K562 (cell line): ENCODE data around the gene DNAJC11. TPM values are rescaled to one million over a fixed set of nuclear protein-coding genes. Genes with fewer than 3 reads are reported as not detected.

ENCODE experiments used
- ATF2 ChIP-seq: sonication (generic); formaldehyde crosslinking; IDR thresholded peaks from 2 replicates; pipeline ENCODE4 v1.8.1; 2022; ENCODE audit warnings: missing genetic modification reagents
- CBX3 ChIP-seq, 2 experiments: IDR thresholded peaks; 1 replicate in 1 of 2; 2 replicates in 1 of 2; pipeline ENCODE4 v1.6.1; 2012; ENCODE audit warnings: inconsistent platforms in 2 of 2, low read length in 2 of 2, borderline replicate concordance in 1 of 2, control low read depth in 1 of 2
- CREB1 ChIP-seq, 2 experiments: sonication (generic) in 1 of 2; formaldehyde crosslinking in 1 of 2; IDR thresholded peaks; 2 replicates each; pipeline versions ENCODE4 v1.6.1 to v1.8.0; 2012 to 2022; ENCODE audit warnings: inconsistent platforms in 1 of 2, mild to moderate bottlenecking in 1 of 2, missing genetic modification reagents in 1 of 2, moderate library complexity in 1 of 2
- FUS ChIP-seq: fragments of 200-400 bp; formaldehyde crosslinking; optimal IDR thresholded peaks from 2 replicates; pipeline ENCODE3; 2017; ENCODE audit warnings: low read depth, low read length
- GTF2A2 ChIP-seq: IDR thresholded peaks from 2 replicates; pipeline ENCODE4 v1.6.1; 2016; ENCODE audit warnings: mild to moderate bottlenecking, missing genetic modification characterization, missing compliant biosample characterization
- GTF2E2 ChIP-seq: fragments of 200-800 bp; sonication (Bioruptor generic); IDR thresholded peaks from 2 replicates; pipeline ENCODE4 v1.6.1; 2016; ENCODE audit warnings: missing genetic modification characterization, missing compliant biosample characterization
- LCOR ChIP-seq: sonication (generic); formaldehyde crosslinking; IDR thresholded peaks from 2 replicates; pipeline ENCODE4 v1.8.0; 2022; ENCODE audit warnings: mild to moderate bottlenecking, missing genetic modification reagents
- NFE2 ChIP-seq: IDR thresholded peaks from 2 replicates; pipeline ENCODE4 v1.6.1; 2014; ENCODE audit warnings: antibody characterized with exemption, low read depth
- NR0B1 ChIP-seq: fragments of 450-650 bp; IDR thresholded peaks from one replicate; pipeline ENCODE4 v1.6.1; 2018; ENCODE audit warnings: mild to moderate bottlenecking, moderate library complexity; ENCODE audit not compliant: partially characterized antibody
- PCBP2 ChIP-seq: fragments of 200-400 bp; formaldehyde crosslinking; IDR thresholded peaks from 2 replicates; pipeline ENCODE4 v1.6.1; 2018; ENCODE audit warnings: low read length, low read depth, mild to moderate bottlenecking, moderate library complexity; ENCODE audit not compliant: poor library complexity, severe bottlenecking
- PHF20 ChIP-seq: fragments of 450-650 bp; IDR thresholded peaks from 2 replicates; pipeline ENCODE4 v1.6.1; 2018; ENCODE audit not compliant: partially characterized antibody
- POLR2G ChIP-seq: fragments of 200-400 bp; formaldehyde crosslinking; IDR thresholded peaks from 2 replicates; pipeline ENCODE4 v1.6.1; 2017; ENCODE audit warnings: low read depth, mild to moderate bottlenecking, antibody characterized with exemption, low read length, moderate library complexity
- SIN3A ChIP-seq, 2 experiments: fragments of 150-350 bp in 1 of 2; IDR thresholded peaks; 2 replicates each; pipeline ENCODE4 v1.6.1; 2011 to 2016; ENCODE audit warnings: borderline replicate concordance in 2 of 2, low read depth in 2 of 2, low read length in 2 of 2, mild to moderate bottlenecking in 2 of 2, moderate library complexity in 2 of 2; ENCODE audit not compliant: control insufficient read depth in 1 of 2
- TSC22D4 ChIP-seq: fragments of 450-650 bp; IDR thresholded peaks from 2 replicates; pipeline ENCODE4 v1.6.1; 2016; ENCODE audit warnings: missing genetic modification characterization, missing biosample characterization, control low read depth
- U2AF1 ChIP-seq: fragments of 200-400 bp; formaldehyde crosslinking; optimal IDR thresholded peaks from 2 replicates; pipeline ENCODE3; 2017; ENCODE audit warnings: mild to moderate bottlenecking, low read depth, low read length, moderate library complexity
- ZBTB11 ChIP-seq, 3 experiments: fragments of 200-800 bp in 1 of 3; fragments of 250-450 bp in 1 of 3; fragments of 450-650 bp in 1 of 3; sonication (Bioruptor Pico) in 1 of 3; sonication (Bioruptor generic) in 1 of 3; formaldehyde crosslinking in 1 of 3; IDR thresholded peaks; 2 replicates each; pipeline versions ENCODE4 v1.6.1 to v1.8.0; 2016 to 2022; ENCODE audit warnings: mild to moderate bottlenecking in 2 of 3, missing genetic modification characterization in 2 of 3, missing compliant biosample characterization in 1 of 3, moderate library complexity in 1 of 3
- ZNF263 ChIP-seq: sonication (generic); formaldehyde crosslinking; IDR thresholded peaks from 2 replicates; pipeline ENCODE4 v1.8.0; 2022; ENCODE audit warnings: mild to moderate bottlenecking, missing genetic modification reagents, borderline replicate concordance
- ZNF282 ChIP-seq: sonication (generic); formaldehyde crosslinking; IDR thresholded peaks from 2 replicates; pipeline ENCODE4 v1.8.1; 2023; ENCODE audit warnings: missing genetic modification reagents
- ZNF780A ChIP-seq: fragments of 250-450 bp; sonication (Bioruptor Pico); IDR thresholded peaks from 2 replicates; pipeline ENCODE4 v1.5.0; 2021; ENCODE audit warnings: mild to moderate bottlenecking
- polyA plus RNA-seq, 8 experiments: library from polyadenylated mRNA; depleted of rRNA in 4 of 8; stranded (reverse) in 5 of 8; unstranded in 3 of 8; fragments of >200 nt; fragmentation: Nextera tagmentation in 2 of 8; fragmentation: Illumina TruSeq in 1 of 8; extraction: Ambion mirVana in 2 of 8; extraction: Trizol in 1 of 8; gene quantifications; 2 replicates each; pipeline versions ENCODE4 v1.2.1 to v1.2.3, GENCODE V29; 2011 to 2014; ENCODE audit warnings: inconsistent platforms in 1 of 8, missing spikeins in 1 of 8
- total RNA-seq, 7 experiments: library from RNA; depleted of rRNA in 6 of 7; stranded (reverse); fragments of >200 nt in 6 of 7; fragmentation: Illumina TruSeq in 2 of 7; extraction: Trizol in 2 of 7; gene quantifications; 2 replicates each; pipeline versions ENCODE4 v1.2.1 to v1.2.3, GENCODE V29; 2011 to 2021; ENCODE audit warnings: low replicate concordance in 1 of 7

The DNAJC11 gene
- total and polyA plus RNA-seq, 9 of the 15 experiments (the other 6 are each of a cell fraction or from before 2014, with no cell fraction given): 14.1 to 123 (median 76.6) TPM

GRCh38 chr1:6602669-6603237 is 98.9 kb downstream of the DNAJC11 start, which contains the start of gene KLHL21 (continued):
- TF ChIP-seq ZBTB11 (CRISPR knock-in tag; IDR thresholded peaks at IDR 0.05) (0 out of 6 replicates have a peak, but pooled peaks of 1 of the 3 experiments have one; percentile 71), ZNF282 (CRISPR knock-in tag) (0 out of 2 replicates have a peak, but pooled peaks have one; percentile 84), TSC22D4 (no peak), SIN3A (IDR thresholded peaks at IDR 0.05; ENCODE audit: borderline replicate concordance in 2 of 2, control insufficient read depth in 1 of 2, low read depth in 2 of 2, low read length in 2 of 2) (peak in 1 of 2 experiments; percentile 45; a peak in 2 of 4 replicates), ZNF263 (peak; percentile 31; the same call in 1 of the 2 replicates), ZNF780A (CRISPR knock-in tag) (no peak), ATF2 (CRISPR knock-in tag) (0 out of 2 replicates have a peak, but pooled peaks have one; percentile 73), U2AF1 (peak; percentile 14), GTF2E2 (peak; percentile 94), POLR2G (peak; percentile 96), PHF20 (peak; percentile 46), LCOR (CRISPR knock-in tag) (0 out of 2 replicates have a peak, but pooled peaks have one; percentile 23), NR0B1 (no peak), CBX3 (IDR thresholded peaks at IDR 0.05; ENCODE audit: borderline replicate concordance in 1 of 2, low read length in 2 of 2) (peak in 1 of 2 experiments; percentile 34; a peak in 1 of 3 replicates), PCBP2 (peak; percentile 60), CREB1 (IDR thresholded peaks at IDR 0.05) (peak; percentile 52), CREB1 (CRISPR knock-in tag; IDR thresholded peaks at IDR 0.05) (peak; percentile 66; the same call in 1 of the 2 replicates), NFE2 (peak; percentile 83), FUS (peak; percentile 12), GTF2A2 (tag) (peak; percentile 82)
